DOHH2 (cell line): ENCODE data around the gene MYCN.

Experiments used
- CTCF ChIP-seq: fragments of 200-600 bp; sonication (generic); IDR thresholded peaks from one replicate; pipeline ENCODE4 v1.5.1; 2014; ENCODE audit warnings: antibody characterized with exemption, mild to moderate bottlenecking, low read depth, low read length; ENCODE audit not compliant: poor library complexity, severe bottlenecking
- EZH2phosphoT487 ChIP-seq: fragments of 200-600 bp; sonication (generic); IDR thresholded peaks from 2 replicates; pipeline ENCODE4 v1.6.1; 2017; ENCODE audit warnings: borderline replicate concordance, mild to moderate bottlenecking, antibody characterized with exemption, low read length, moderate library complexity, mixed read lengths

GRCh38 chr2:15971351-15971750 lies 31.0 kb downstream of the MYCN start:
- TF ChIP-seq CTCF (no peak), EZH2phosphoT487 (no peak)
